ENCODE data around the gene SPINT4.
"Not testable (repeated sequence)": the region's sequence is repeated elsewhere in the genome, so short reads cannot be mapped to it uniquely, and the experiment has no call there.

The SPINT4 gene

GRCh38 chr20:45745015-45745414, 22.9 kb downstream of the SPINT4 start:
- no peak overlapping the region for H3K4me3 Mint-ChIP-seq
- H3K27ac Mint-ChIP-seq: no peak overlapping the region
- H3K9me3 Mint-ChIP-seq: no peaks in the 10 kb centered on the region
- DNase-seq: no peak
- no peaks in the 10 kb centered on the region for H3K4me1 Mint-ChIP-seq
- no peak for ATAC-seq
- peaks cover 55% of the 10 kb centered on the region for H3K27me3 Mint-ChIP-seq

DNA sequence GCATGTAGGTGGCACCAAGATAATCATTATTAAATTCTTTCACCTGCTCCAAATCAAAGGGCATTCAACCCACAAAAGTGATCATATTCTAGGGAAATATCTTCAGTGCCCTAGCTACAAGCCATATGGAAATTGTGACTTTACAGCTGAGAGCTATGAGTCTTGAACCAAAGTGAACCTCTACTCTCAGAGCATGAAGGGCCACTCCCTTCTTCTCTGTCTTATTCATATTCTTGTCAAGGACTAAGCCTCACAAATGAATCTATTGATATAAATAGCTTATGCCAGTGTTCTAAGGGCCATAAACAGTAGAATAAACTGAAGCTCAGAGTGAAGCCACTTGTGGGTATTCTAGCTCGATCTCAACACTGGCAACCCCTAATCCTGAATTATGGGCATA, 29.6 kb downstream of the SPINT4 start:
- H3K4me1 Mint-ChIP-seq: peaks cover 40% of the 10 kb centered on the region
- ATAC-seq (peak; percentile 65), DNase-seq (no peak)
- H3K27ac Mint-ChIP-seq: no peak overlapping the region
- peak overlapping the region in 1 of 2 donors; percentile 8 for H3K4me3 Mint-ChIP-seq
- peaks cover 10 to 11% of the 10 kb centered on the region in 2 donors for H3K9me3 Mint-ChIP-seq
- peaks cover 50% of the 10 kb centered on the region for H3K27me3 Mint-ChIP-seq

GRCh38 chr20:45752746-45753145, 30.6 kb downstream of the SPINT4 start:
- Mint-ChIP-seq H3K4me1 (peaks cover 40% of the 10 kb centered on the region), H3K27ac (peak overlapping the region in 1 of 2 donors; percentile 79), H3K9me3 (peaks cover 10 to 11% of the 10 kb centered on the region in 2 donors), H3K27me3 (peaks cover 44% of the 10 kb centered on the region), H3K4me3 (peak overlapping the region; percentile 49 to 57)
- ATAC-seq: peak; percentile 97
- DNase-seq: peak; percentile 7 to 30

GRCh38 chr20:45758096-45758495, 35.9 kb downstream of the SPINT4 start:
- no peak for ATAC-seq
- Mint-ChIP-seq H3K4me1 (peaks cover 20% of the 10 kb centered on the region), H3K9me3 (peaks cover 10 to 11% of the 10 kb centered on the region in 2 donors), H3K4me3 (no peak overlapping the region), H3K27ac (no peak overlapping the region), H3K27me3 (peaks cover 30% of the 10 kb centered on the region)
- no peak for DNase-seq

GRCh38 chr20:45759921-45760320, 37.8 kb downstream of the SPINT4 start:
- not testable (repeated sequence) for H3K27ac Mint-ChIP-seq, H3K4me3 Mint-ChIP-seq, DNase-seq, H3K4me1 Mint-ChIP-seq, H3K9me3 Mint-ChIP-seq, ATAC-seq
- H3K27me3 Mint-ChIP-seq: peaks cover 25% of the 10 kb centered on the region

DNA sequence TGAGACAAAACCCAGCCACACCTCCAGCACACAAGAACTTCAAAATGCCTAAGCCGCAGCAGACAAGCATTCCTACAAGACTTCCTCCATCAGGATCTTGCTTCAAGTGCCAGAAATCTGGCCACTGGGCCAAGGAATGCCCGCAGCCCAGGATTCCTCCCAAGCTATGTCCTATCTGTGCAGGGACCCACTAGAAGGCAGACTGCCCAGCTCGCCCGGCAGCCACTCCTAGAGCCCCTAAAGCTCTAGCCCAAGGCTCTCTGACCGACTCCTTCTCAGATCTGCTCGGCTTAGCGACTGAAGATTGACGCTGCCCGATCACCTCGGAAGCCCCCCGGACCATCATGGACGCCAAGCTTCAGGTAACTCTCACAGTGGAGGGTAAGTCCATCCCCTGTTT, 39.8 kb downstream of the SPINT4 start:
- H3K4me3 Mint-ChIP-seq, H3K9me3 Mint-ChIP-seq, ATAC-seq, H3K27ac Mint-ChIP-seq, DNase-seq, H3K4me1 Mint-ChIP-seq: not testable (repeated sequence)
- peaks cover 15% of the 10 kb centered on the region for H3K27me3 Mint-ChIP-seq

GRCh38 chr20:45764618-45765282, 42.6 kb downstream of the SPINT4 start:
- H3K27me3 Mint-ChIP-seq: peaks cover 10% of the 10 kb centered on the region

DNA sequence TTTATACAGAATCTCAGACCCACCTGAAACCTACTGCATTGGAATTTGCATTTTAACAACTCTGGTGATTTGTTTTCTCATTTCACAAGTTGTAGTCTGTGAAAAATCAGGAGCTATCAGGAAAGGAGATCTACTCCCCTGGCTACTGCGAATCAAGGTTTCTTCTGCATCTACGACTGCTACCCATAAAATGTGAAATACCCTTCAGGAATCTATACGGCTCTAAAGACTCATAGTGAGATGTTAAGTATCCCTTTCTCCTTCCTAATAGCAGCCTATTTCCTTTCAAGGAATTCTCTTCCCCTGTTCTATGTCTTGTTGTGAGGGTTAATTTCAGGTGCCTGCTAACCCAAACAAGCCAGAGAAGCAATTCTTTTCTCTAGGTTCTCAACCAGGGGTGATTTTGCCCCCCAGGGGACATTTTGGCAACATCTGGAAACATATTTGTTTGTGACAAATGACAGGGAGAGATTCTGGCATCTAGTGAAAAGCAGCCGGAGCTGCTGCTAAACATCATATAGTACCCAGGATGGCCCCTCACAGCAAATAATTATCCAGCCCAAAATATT, 43.2 kb downstream of the SPINT4 start:
- no peak overlapping the region for H3K27ac Mint-ChIP-seq
- ATAC-seq (no peak), DNase-seq (no peak)
- no peak overlapping the region for H3K4me3 Mint-ChIP-seq
- H3K27me3 Mint-ChIP-seq: peaks cover 7% of the 10 kb centered on the region
- H3K9me3 Mint-ChIP-seq: no peaks in the 10 kb centered on the region
- no peaks in the 10 kb centered on the region for H3K4me1 Mint-ChIP-seq

More at GRCh38 chr20:45764618-45765282, 42.6 kb downstream of the SPINT4 start:
- DNase-seq, ATAC-seq, H3K4me1 Mint-ChIP-seq, H3K27ac Mint-ChIP-seq, H3K4me3 Mint-ChIP-seq, H3K9me3 Mint-ChIP-seq: not testable (repeated sequence)

- H3K9me3 Mint-ChIP-seq: no peaks in the 10 kb centered on the region
- DNase-seq: no peak
- H3K4me1 Mint-ChIP-seq: no peaks in the 10 kb centered on the region
- no peak for ATAC-seq
- H3K4me3 Mint-ChIP-seq: no peak overlapping the region
- peaks cover 4% of the 10 kb centered on the region for H3K27me3 Mint-ChIP-seq
- H3K27ac Mint-ChIP-seq: peak overlapping the region in 1 of 2 donors; percentile 63
Measured at GRCh38 chr20:45765980-45766379, 43.8 kb downstream of the SPINT4 start.

- H3K9me3 Mint-ChIP-seq: no peaks in the 10 kb centered on the region
- no peak overlapping the region for H3K27ac Mint-ChIP-seq
- DNase-seq: no peak
Measured at GRCh38 chr20:45768479-45768878, 46.3 kb downstream of the SPINT4 start.

GRCh38 chr20:45771182-45771759, 49.1 kb downstream of the SPINT4 start:
- DNase-seq (peak; percentile 71 to 79), ATAC-seq (peak; percentile 65)
- Mint-ChIP-seq H3K4me3 (no peak overlapping the region), H3K27ac (no peak overlapping the region), H3K27me3 (peaks cover 21% of the 10 kb centered on the region), H3K9me3 (no peaks in the 10 kb centered on the region), H3K4me1 (no peaks in the 10 kb centered on the region)

More at GRCh38 chr20:45768479-45768878, 46.3 kb downstream of the SPINT4 start:
- Mint-ChIP-seq H3K4me1 (no peaks in the 10 kb centered on the region), H3K4me3 (no peak overlapping the region), H3K27me3 (no peaks in the 10 kb centered on the region)
- no peak for ATAC-seq

- H3K27me3 Mint-ChIP-seq: peaks cover 21% of the 10 kb centered on the region
- H3K9me3 Mint-ChIP-seq: no peaks in the 10 kb centered on the region
- no peak overlapping the region for H3K27ac Mint-ChIP-seq
- DNase-seq (no peak), ATAC-seq (no peak)
- no peaks in the 10 kb centered on the region for H3K4me1 Mint-ChIP-seq
- H3K4me3 Mint-ChIP-seq: no peak overlapping the region
Measured at GRCh38 chr20:45772693-45773092, 50.5 kb downstream of the SPINT4 start.

DNA sequence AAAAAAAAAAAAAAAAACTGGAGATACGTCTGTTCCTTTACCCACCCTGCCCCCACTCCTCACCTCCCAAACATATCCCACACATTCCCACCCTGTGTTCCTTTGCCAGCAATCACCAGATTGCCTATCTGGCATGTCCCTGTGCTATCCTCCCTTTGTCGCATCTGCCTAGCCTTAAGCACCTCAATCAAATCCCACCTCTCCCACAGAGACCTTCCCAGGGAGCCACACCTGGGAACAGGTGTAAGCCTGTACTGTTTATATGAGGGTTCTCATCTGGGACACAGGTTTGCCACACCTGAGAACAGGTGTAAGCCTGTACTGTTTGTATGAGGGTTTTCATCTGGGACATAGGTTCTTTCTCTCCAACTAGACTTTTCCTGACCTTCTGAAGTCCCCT, 52.8 kb downstream of the SPINT4 start:
- peaks cover 21% of the 10 kb centered on the region for H3K27me3 Mint-ChIP-seq
- H3K4me1 Mint-ChIP-seq: peaks cover 5% of the 10 kb centered on the region
- H3K9me3 Mint-ChIP-seq: no peaks in the 10 kb centered on the region
- no peak for ATAC-seq
- no peak overlapping the region for H3K4me3 Mint-ChIP-seq
- no peak overlapping the region for H3K27ac Mint-ChIP-seq
- DNase-seq: no peak

DNA sequence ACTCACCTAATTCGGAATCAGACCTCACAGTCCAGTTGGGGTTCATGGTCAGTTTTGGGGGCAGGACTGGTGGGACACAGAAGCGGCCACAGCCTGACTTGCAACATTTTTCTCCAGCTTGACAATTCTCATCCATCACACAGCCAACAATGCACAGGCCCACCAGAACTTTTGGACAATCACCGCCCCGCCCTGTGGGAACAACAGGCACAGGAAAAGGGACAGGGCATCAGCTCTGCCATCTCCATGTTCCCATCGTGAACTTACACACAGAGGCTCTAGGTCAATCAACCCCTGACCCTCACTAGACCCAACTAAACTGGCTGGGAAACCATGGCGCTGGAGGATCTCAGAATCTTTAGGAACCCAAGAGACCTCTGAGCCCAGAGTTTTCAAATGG, 53.3 kb downstream of the SPINT4 start:
- Mint-ChIP-seq H3K27me3 (peaks cover 21% of the 10 kb centered on the region), H3K27ac (no peak overlapping the region), H3K9me3 (no peaks in the 10 kb centered on the region), H3K4me3 (no peak overlapping the region), H3K4me1 (peaks cover 5% of the 10 kb centered on the region)
- ATAC-seq: no peak
- DNase-seq: no peak

Measured in stimulated activated naive CD8-positive, alpha-beta T cell treated with anti-CD3 and anti-CD28 coated beads, Interleukin-15, amount 100 ng/mL, for 72 hours (primary cell).